Neuron (in vitro differentiated cells): ENCODE results near the gene PCYT1B.
"Not testable (repeated sequence)": the region's sequence is repeated elsewhere in the genome, so short reads cannot be mapped to it uniquely, and the experiment has no call there.

ENCODE experiments used
- H2AFZ ChIP-seq: one replicate; pipeline ENCODE4 v1.6.1; 2013; ENCODE audit warnings: low read depth, mild to moderate bottlenecking, inconsistent platforms, low read length, moderate library complexity
- H3K27me3 ChIP-seq: one replicate; pipeline ENCODE4 v1.6.1; 2013; ENCODE audit warnings: low read length; ENCODE audit not compliant: insufficient read depth
- H3K36me3 ChIP-seq: one replicate; pipeline ENCODE4 v1.6.1; 2013; ENCODE audit warnings: low read length; ENCODE audit not compliant: insufficient read depth
- H3K4me1 ChIP-seq: one replicate; pipeline ENCODE4 v1.6.1; 2013; ENCODE audit warnings: low read length; ENCODE audit not compliant: insufficient read depth
- H3K4me3 ChIP-seq: 2 replicates; pipeline ENCODE4 v1.5.1; 2013; ENCODE audit warnings: mild to moderate bottlenecking, low read length, moderate library complexity
- H3K9me3 ChIP-seq: one replicate; pipeline ENCODE4 v1.6.1; 2013; ENCODE audit warnings: low read length

Gene PCYT1B

GRCh38 chrX:24607616-24608015, 39.5 kb downstream of the PCYT1B start:
- H2AFZ ChIP-seq, result no peak overlapping the region
- no peaks in the 10 kb centered on the region for H3K27me3 ChIP-seq
- no peaks in the 10 kb centered on the region for H3K9me3 ChIP-seq
- peaks cover 9% of the 10 kb centered on the region for H3K4me1 ChIP-seq
- no peaks in the 10 kb centered on the region for H3K36me3 ChIP-seq
- H3K4me3 ChIP-seq, result no peak overlapping the region

- not testable (repeated sequence) for H3K4me1 ChIP-seq, H3K27me3 ChIP-seq, H2AFZ ChIP-seq, H3K4me3 ChIP-seq, H3K9me3 ChIP-seq, H3K36me3 ChIP-seq
Measured at GRCh38 chrX:24605941-24606340, 41.2 kb downstream of the PCYT1B start.

DNA sequence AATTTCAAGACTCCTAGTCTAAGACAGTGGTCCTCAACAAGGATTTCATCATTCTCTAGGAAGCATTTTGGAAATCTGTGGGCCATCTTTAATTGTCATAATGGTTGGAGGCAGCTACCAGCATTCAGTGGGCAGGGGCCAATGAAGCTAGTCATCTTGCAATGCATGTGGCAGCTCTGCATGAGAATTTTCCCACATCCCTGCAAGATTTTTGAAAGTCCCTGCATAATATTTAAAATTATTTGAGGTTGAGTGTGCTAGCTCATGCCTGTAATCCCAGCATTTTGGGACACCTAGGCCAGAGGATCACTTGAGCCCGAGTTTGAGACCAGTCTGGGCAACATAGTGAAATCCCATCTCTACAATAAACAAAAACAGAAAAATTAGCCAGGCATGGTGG, 44.0 kb downstream of the PCYT1B start:
- Histone ChIP-seq H3K4me3 (no peak overlapping the region), H3K36me3 (no peaks in the 10 kb centered on the region), H3K9me3 (no peaks in the 10 kb centered on the region), H3K27me3 (no peaks in the 10 kb centered on the region), H2AFZ (no peak overlapping the region), H3K4me1 (peaks cover 9% of the 10 kb centered on the region)

DNA sequence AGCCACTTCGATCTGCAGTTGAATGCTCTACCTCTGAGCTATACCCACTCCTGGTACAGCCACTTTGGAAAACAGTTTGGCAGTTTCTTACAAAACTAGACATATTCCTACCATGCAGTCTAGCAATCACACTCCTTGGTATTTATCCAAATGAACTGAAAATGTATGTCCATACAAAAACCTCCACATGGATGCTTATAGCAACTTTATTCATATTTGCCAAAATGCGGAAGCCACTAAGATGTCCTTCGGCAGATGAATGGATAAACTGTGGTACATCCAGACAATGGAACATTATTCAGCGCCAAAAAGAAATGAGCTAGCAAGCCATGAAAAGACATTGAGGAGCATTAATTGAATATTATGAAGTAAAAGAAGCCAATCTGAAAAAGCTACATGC, 45.3 kb downstream of the PCYT1B start:
- H3K36me3 ChIP-seq, result no peaks in the 10 kb centered on the region
- H3K9me3 ChIP-seq, result no peaks in the 10 kb centered on the region
- no peak overlapping the region for H3K4me3 ChIP-seq
- no peaks in the 10 kb centered on the region for H3K27me3 ChIP-seq
- no peak overlapping the region for H2AFZ ChIP-seq
- no peaks in the 10 kb centered on the region for H3K4me1 ChIP-seq

GRCh38 chrX:24594501-24594900, 52.6 kb downstream of the PCYT1B start:
- Histone ChIP-seq H3K9me3 (no peaks in the 10 kb centered on the region), H3K36me3 (no peaks in the 10 kb centered on the region), H3K27me3 (peaks cover 4% of the 10 kb centered on the region), H3K4me1 (no peaks in the 10 kb centered on the region), H2AFZ (no peak overlapping the region), H3K4me3 (no peak overlapping the region)

GRCh38 chrX:24590111-24590510, 57.0 kb downstream of the PCYT1B start:
- Histone ChIP-seq H2AFZ (no peak overlapping the region), H3K9me3 (no peaks in the 10 kb centered on the region), H3K27me3 (peaks cover under 1% of the 10 kb centered on the region)

DNA sequence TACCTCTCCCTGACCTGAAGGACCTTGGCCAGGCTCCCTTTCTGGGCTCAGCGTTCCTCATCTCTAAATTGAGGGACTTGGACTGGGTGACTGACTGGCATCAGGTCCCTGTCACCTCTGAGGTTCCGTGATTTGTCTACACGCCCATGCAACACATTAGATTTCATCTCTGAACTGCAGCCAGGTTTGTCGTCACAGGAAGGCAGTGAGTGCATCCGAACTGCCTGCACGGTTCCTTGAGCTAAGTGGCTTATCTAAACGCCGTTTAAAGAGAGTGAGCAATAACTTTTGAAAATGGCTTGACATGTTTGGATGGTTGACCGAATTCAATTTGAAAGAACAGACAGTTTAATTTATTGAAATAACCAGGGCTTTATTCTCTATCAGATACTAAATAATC, 70.1 kb downstream of the PCYT1B start:
- no peak overlapping the region for H2AFZ ChIP-seq
- no peaks in the 10 kb centered on the region for H3K9me3 ChIP-seq
- H3K27me3 ChIP-seq, result no peaks in the 10 kb centered on the region
- no peaks in the 10 kb centered on the region for H3K4me1 ChIP-seq
- H3K4me3 ChIP-seq, result no peak overlapping the region
- H3K36me3 ChIP-seq, result peaks cover 4% of the 10 kb centered on the region

More at GRCh38 chrX:24590111-24590510, 57.0 kb downstream of the PCYT1B start:
- Histone ChIP-seq H3K36me3 (no peaks in the 10 kb centered on the region), H3K4me1 (no peaks in the 10 kb centered on the region), H3K4me3 (no peak overlapping the region)

GRCh38 chrX:24575496-24575895, 71.7 kb downstream of the PCYT1B start:
- Histone ChIP-seq H3K4me1 (no peaks in the 10 kb centered on the region), H3K4me3 (no peak overlapping the region), H3K9me3 (no peaks in the 10 kb centered on the region), H2AFZ (no peak overlapping the region), H3K36me3 (peaks cover 4% of the 10 kb centered on the region), H3K27me3 (no peaks in the 10 kb centered on the region)

DNA sequence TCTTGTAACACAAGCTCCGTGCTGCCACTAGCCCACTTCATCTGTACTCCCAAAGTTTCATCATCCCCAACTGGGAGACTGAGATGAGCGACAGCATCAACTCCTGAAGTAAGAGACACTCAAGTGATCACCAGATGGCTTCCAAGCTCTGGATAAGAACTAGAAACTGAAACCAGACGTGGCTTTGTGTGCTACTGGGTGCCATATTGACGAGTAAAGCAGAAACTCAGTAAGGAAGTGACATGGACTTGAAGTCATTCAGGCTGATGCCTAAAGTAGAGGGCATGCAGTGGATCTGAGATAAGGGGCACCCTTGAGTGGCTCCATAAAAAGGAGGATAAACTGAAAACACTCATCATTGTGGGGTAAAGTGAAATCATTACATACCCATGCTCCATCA, 72.4 kb downstream of the PCYT1B start:
- H3K9me3 ChIP-seq, result no peaks in the 10 kb centered on the region
- no peaks in the 10 kb centered on the region for H3K4me1 ChIP-seq
- H3K27me3 ChIP-seq, result no peaks in the 10 kb centered on the region
- H3K36me3 ChIP-seq, result peaks cover 4% of the 10 kb centered on the region
- H2AFZ ChIP-seq, result no peak overlapping the region
- H3K4me3 ChIP-seq, result no peak overlapping the region

GRCh38 chrX:24567169-24567568, 80.0 kb downstream of the PCYT1B start:
- Histone ChIP-seq H3K4me3 (no peak overlapping the region), H3K9me3 (peaks cover 2% of the 10 kb centered on the region), H3K27me3 (no peaks in the 10 kb centered on the region), H3K36me3 (no peaks in the 10 kb centered on the region), H2AFZ (no peak overlapping the region), H3K4me1 (no peaks in the 10 kb centered on the region)

DNA sequence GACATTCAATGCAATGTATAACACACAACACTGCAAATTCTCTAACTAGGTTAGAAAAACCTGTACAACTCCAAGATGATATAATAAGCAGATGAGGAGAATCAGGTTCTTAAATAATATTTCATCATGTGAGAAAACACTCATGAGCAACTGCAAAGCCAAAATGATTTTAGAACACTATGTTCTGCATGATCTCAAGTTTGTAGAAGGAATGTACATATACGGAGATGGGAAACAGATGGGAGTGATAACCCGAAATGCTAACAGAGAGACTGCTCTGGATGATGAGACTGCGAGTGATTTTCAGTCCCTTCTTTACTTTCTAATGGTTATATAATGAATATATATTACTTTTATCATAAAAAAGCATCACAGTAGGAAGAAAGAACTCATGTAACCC, 80.9 kb downstream of the PCYT1B start:
- H3K9me3 ChIP-seq, result peaks cover 2% of the 10 kb centered on the region
- no peaks in the 10 kb centered on the region for H3K27me3 ChIP-seq
- no peaks in the 10 kb centered on the region for H3K36me3 ChIP-seq
- no peaks in the 10 kb centered on the region for H3K4me1 ChIP-seq
- H3K4me3 ChIP-seq, result no peak overlapping the region
- H2AFZ ChIP-seq, result no peak overlapping the region

- Histone ChIP-seq H3K4me3 (no peak overlapping the region), H3K9me3 (peaks cover 2% of the 10 kb centered on the region), H2AFZ (no peak overlapping the region), H3K4me1 (no peaks in the 10 kb centered on the region), H3K27me3 (no peaks in the 10 kb centered on the region), H3K36me3 (no peaks in the 10 kb centered on the region)
Measured at GRCh38 chrX:24563291-24564010, 83.7 kb downstream of the PCYT1B start.

- Histone ChIP-seq H3K9me3 (peaks cover 2% of the 10 kb centered on the region), H3K27me3 (no peaks in the 10 kb centered on the region), H2AFZ (no peak overlapping the region), H3K4me1 (no peaks in the 10 kb centered on the region), H3K4me3 (no peak overlapping the region), H3K36me3 (no peaks in the 10 kb centered on the region)
Measured at GRCh38 chrX:24561121-24561520, 86.0 kb downstream of the PCYT1B start.

GRCh38 chrX:24553011-24553410, 94.1 kb downstream of the PCYT1B start:
- H3K36me3 ChIP-seq, result no peaks in the 10 kb centered on the region
- H3K4me1 ChIP-seq, result peaks cover 9% of the 10 kb centered on the region

More at GRCh38 chrX:24553011-24553410, 94.1 kb downstream of the PCYT1B start:
- Histone ChIP-seq H3K4me3 (no peak overlapping the region), H2AFZ (no peak overlapping the region), H3K9me3 (no peaks in the 10 kb centered on the region), H3K27me3 (no peaks in the 10 kb centered on the region)
